IPS-18c (cell line): ENCODE results near the gene TJP2.
A peak's percentile ranks its signal among the peaks of the same experiment; 100 is the strongest.
"Not testable (repeated sequence)": the region's sequence is repeated elsewhere in the genome, so short reads cannot be mapped to it uniquely, and the experiment has no call there.

Source experiments
- H3K4me3 ChIP-seq: 2 replicates; pipeline ENCODE4 v1.7.0; 2013; ENCODE audit warnings: low read depth, mild to moderate bottlenecking, low read length, moderate library complexity; ENCODE audit not compliant: insufficient read depth
- H3K9me3 ChIP-seq: one replicate; pipeline ENCODE4 v1.6.1; 2013; ENCODE audit warnings: mild to moderate bottlenecking, low read length, moderate library complexity; ENCODE audit not compliant: control insufficient read depth, insufficient read depth

The TJP2 gene

DNA sequence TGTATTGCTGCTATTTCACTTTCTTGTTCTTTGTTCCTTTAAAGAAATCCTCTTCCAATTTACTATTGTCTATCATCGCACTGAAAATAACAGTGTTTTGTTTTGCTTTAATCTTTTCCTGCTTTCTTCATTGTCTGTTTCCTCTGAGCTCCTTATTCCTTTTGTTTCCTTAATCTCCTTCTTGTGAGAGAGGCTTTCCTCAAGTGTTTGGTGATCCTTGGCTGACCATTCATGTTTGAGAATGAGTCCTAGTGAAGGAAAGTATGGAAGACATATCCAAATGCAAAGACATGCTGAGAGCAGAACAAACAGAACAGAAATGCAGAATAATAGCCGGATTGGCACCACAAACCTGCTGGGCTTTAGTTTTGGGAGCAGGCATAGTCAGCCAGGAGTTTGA, 108.9 kb downstream of the TJP2 start:
- no peaks in the 10 kb centered on the region for H3K9me3 ChIP-seq
- H3K4me3 ChIP-seq: no peak overlapping the region

DNA sequence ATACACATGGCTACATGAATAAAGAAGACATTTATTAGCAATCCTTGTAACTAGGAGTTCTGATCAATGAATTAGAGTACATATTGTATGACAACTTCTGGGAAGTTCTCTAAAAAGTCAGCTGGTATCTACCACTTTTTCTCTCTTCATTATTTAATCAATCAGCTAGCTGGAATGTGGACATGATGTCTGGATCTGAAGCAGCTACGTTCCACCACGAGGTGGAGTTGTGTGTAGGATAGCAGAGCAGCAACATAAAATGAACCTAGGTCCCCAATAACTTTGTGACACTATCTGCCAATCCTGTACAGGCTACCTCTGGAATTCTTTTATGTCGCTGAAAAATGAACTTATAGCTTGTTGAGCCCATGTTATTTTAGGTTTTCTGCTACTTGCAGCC, 118.0 kb downstream of the TJP2 start:
- no peak overlapping the region for H3K4me3 ChIP-seq
- no peaks in the 10 kb centered on the region for H3K9me3 ChIP-seq

DNA sequence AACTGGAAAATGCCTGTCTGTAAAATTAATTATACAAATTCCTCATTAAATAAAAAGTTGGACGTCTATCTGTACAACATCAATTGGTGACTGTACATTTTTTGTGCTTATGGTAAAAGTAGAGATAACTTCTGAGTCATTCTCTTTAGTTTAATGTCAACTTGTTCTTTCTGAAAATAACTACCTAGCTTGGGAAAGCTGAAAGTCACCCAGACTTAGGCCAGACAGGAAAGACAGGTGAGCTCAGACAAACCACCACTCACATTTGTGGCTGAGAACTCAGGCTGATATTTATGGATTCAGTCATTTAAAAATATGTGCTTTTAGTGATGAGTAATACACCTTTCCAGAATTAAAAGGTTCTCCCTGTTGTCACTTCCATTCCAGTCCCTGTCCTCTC, 119.1 kb downstream of the TJP2 start:
- H3K9me3 ChIP-seq: no peaks in the 10 kb centered on the region
- H3K4me3 ChIP-seq: no peak overlapping the region

DNA sequence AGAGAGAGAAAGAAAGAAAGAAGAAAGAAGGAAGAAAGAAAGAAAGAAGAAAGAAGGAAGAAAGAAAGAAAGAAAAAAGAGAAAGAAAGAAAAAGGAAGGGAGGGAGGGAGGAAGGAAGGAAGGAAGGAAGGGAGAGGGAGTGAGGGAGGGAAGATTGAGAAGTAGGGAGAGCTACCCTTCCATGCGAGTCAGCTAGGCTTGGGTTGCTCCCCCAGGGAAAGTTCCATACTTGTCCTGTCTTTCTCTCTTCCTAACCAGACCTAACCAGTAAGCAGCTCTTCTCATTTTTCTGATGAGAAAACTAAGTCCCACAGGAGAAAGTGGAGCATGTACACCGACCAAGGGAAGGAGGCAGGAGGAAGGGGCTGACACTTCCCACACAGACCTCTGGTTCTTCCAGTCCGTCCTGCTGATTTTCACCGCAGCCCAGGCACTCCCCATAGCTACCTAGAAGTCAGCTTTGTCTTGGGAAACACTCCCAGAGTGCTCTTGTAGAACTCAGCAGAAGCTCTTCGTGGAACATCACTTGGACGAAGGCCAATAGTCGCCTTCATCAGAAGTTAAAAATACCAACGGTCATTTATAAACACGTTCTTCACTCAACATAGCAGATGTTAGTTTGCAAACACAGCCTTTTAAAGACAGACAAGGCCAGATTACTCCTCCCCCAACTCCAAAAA, 121.9 kb downstream of the TJP2 start:
- Histone ChIP-seq H3K4me3 (no peak overlapping the region), H3K9me3 (no peaks in the 10 kb centered on the region)

DNA sequence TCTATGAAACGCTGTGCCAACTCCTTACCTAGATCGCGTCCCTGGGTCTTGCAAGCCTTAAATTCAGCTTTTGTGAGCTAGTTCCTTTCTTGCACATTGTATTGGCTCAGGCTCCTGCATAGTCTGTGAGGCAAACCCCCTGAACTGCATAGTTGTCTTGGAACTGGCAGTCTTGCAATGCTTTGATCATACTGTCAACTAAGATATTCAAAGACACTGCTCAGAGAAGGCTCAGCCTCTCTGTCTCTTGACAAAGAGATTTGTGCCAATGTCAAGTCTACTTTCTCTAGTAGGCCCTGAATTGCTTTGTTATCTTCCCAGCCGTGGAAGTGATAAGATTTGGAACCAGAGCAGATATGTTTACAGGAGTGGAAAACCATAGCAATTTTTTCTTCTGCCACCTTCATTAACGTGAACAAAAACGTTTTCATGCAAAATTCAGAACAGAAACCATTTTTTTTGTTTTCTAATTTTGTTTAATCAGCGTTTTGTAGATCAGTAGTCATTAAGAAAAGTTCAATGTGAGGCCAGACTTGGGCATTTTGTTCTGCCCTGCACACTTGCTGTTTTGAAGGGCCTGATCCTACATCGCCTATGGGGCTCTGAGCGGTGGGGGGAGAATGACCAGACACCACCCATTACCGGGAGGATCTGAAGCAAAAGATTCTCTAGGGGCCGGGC, 123.4 kb downstream of the TJP2 start:
- no peaks in the 10 kb centered on the region for H3K9me3 ChIP-seq
- no peak overlapping the region for H3K4me3 ChIP-seq

DNA sequence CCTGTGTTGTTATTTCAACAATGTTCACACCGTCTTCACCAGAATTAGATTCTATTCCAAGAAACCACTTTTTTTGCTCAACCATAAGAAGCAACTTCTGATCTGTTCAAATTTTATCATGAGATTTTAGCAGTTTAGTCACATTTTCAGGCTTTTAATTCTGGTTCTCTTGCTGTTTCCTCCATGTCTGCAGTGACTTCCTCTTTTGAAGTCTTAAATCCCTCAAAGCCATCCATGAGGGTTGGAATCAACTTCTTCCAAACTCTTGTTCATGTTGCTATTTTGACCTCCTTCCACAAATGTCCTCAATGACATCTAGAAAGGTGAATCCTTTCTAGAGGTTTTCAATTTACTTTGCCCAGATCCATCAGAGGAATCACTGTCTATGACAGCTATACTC, 125.2 kb downstream of the TJP2 start:
- Histone ChIP-seq H3K4me3 (no peak overlapping the region), H3K9me3 (no peaks in the 10 kb centered on the region)

DNA sequence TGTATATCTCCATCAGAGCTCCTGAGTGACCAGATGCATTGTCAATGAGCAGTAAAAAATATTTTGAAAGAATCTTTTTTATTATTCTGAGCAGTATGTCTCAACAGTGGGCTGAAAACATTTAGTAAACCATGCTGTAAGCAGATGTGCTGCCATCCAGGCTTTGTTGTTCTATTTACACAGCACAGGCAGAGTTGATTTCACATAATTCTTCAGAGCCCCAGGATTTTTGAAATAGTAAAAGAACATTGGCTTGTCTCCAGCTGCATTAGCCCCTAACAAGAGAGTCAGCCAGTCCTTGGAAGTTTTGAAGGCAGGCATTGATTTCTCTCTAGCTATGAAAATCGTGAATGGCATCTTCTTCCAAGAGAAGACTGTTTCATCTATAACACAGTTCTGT, 125.7 kb downstream of the TJP2 start:
- H3K9me3 ChIP-seq: no peaks in the 10 kb centered on the region

DNA sequence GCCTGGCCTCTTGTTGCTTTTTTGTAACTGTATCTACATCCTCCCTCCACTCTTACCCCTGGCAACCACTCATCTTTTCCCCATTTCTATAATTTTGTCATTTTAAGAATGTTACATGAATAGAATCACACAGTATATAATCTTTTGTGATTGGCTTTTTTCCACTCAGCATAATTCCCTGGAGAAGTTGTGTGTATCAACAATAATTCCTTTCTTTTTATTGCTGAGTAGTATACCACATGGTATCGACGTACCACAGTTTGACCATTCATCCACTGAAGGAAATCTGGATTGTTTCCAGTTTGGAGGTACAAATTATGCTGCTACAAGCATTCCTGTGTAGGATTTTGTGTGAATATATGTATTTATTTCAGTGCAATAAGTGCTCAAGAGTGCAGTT, 129.3 kb downstream of the TJP2 start:
- Histone ChIP-seq H3K4me3 (no peak overlapping the region), H3K9me3 (no peaks in the 10 kb centered on the region)

More for the DNA sequence above, 125.7 kb downstream of the TJP2 start:
- no peak overlapping the region for H3K4me3 ChIP-seq

DNA sequence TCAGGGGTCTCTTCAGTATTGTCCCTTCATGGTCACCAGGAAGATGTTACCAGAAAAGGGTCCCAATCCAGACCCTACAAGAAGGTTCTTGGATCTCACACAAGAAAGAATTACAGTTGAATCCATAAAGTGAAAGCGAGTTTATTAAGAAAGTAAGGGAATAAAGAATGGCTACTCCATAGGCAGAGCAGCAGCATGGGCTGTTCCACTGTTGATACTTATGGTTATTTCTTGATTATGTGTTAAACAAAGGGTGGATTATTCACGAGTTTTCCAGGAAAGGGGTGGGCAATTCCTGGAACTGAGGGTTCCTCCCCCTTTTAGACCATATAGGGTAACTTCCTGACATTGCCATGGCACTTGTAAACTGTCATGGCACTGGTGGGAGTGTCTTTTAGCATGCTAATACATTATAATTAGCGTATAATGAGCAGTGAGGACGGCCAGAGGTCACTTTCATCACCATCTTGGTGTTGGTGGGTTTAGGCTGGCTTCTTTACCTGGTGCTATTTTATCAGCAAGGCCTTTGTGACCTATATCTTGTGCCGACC, 132.9 kb downstream of the TJP2 start:
- not testable (repeated sequence) for H3K9me3 ChIP-seq, H3K4me3 ChIP-seq

DNA sequence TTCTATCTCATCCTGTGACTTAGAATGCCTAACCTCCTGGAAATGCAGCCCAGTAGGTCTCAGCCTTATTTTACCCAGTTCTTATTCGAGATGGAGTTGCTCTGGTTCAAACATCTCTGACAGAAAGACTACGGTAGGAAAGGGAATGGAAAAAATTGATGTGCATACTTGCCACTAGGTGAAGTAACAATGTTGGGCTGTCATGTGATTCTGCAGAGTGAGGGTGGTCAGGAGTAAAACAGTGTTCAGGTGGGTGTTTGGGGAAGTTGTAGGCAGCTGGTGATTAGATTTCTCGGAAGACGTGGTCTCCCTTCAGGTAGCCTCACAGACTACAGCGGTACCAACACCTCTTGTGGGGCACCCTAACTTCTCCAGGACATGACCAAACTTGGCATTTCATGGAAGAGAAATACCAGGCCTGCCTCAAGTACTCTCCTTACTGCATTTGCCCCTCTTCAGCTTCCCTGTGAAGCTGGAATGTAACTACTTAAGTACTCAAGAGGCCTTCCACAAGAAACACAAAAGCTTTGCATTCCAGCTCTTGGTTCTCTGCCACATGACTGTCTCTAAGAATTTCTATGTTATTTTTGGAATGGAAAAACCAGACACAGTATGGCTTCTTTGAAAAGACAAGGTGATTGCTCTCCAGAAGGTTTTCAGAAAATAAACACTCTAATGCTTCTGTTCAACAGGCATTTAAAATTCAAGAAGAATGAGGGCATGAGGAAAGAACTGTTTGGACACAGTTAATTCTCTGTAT, 133.5 kb downstream of the TJP2 start:
- Histone ChIP-seq H3K4me3 (no peak overlapping the region), H3K9me3 (no peaks in the 10 kb centered on the region)

DNA sequence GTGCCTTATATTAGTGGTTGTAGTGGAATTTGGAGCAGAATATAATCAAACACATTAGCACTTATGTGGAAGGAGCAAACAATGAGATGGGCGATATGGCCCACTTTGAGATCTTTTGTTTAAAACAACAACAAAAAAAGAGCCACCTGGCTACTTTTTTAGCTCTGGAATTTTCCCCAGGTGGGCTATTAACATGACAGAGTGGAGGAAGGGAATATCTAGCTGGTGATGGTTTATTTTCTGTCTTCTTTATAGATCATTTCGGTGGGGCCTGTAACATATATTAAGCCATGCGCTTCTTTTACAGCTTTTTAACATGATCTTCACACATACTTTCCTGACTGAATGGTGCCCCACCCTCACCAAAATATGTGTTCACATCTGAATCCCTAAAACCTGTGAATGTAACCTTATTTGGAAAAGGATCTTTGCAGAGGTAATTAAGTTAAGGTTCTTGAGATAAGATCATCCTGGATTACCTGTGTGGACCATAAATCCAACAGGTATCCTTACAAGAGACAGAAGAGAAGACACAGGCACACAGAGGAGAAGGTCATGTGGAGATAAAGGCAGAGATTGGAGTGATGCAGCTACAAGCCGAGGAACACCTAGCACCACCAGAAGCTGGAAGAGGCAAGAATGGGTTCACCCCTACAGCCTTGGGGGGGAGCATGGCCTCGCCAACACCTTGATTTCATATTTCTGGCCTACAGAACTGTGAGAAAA, 134.3 kb downstream of the TJP2 start:
- Histone ChIP-seq H3K4me3 (no peak overlapping the region), H3K9me3 (peaks cover 5% of the 10 kb centered on the region)

DNA sequence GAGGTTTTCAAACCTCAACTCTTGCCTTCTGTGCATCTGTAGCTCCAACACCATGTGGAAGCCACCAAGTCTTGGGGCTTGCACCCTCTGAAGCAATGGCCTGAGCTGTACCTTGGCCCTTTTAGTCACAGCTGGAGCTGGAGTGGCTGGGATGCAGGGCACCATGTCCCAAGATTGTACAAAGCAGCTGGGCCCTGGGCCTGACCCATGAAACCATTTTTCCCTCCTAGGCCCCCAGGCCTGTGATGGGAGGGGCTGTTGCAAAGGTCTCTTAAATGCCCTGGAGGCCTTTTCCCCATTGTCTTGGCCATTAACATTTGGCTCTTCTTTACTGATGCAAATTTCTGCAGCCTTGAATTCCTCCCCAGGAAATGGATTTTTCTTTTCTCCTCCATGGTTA, 139.1 kb downstream of the TJP2 start:
- Histone ChIP-seq H3K4me3 (0 out of 2 replicates have a peak overlapping the region, but pooled peaks have one; percentile 3), H3K9me3 (peaks cover 17% of the 10 kb centered on the region)

DNA sequence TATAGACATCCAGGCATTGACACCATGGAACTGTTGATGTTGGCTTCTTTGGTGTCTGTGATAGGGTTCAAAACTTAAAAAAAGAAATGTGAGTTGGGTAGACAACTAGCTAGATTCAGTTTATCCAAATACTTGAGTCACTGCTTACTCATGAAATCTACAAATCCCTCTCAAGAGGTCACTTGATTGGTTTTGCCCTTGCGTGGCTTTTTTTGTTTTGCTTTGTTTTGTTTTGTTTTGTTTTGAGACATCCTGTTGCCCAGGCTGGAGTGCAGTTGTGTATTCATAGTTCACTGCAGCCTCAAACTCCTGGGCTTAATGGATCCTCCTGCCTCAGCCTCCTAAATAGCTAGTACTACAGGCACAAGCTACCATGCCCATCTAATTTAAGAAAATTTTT, 140.5 kb downstream of the TJP2 start:
- H3K4me3 ChIP-seq: no peak overlapping the region
- peaks cover 17% of the 10 kb centered on the region for H3K9me3 ChIP-seq

DNA sequence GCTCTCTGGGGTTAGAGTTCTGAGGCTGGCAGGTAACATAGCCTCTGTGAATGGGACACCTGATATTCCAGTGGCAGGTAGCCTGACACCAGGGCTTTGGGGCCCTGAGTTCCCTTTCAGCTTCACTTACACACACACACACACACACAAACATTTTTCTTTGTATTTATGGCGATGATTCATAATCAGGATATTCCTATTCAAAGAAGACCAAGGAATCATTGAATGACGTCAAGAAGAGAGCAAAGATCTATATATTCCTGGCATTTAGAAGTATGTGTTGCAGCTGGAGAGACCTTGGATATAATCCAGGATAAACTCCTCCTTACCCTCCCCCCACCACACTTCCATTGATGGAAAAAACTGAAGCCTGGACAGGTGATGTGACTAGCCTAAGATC, 143.0 kb downstream of the TJP2 start:
- Histone ChIP-seq H3K9me3 (peaks cover 19% of the 10 kb centered on the region), H3K4me3 (no peak overlapping the region)

DNA sequence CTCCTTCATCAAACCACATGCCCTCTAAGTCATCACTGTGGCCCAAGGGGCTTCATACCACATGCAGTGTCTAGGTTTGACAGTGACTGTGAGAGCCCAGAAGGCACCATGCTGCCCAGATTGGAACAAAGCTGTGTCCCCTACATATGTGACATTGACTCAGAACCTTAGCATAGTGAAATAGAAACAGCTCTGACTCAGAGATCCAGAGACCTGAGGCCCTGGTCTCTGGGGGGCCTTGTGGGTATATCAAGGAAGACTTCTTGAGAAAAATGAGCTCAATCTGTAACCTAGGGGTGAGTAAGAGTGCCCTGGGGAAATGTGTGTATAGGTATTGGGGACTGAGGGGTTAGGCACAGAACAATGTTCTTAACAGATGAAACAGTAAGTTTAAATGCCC, 143.8 kb downstream of the TJP2 start:
- Histone ChIP-seq H3K4me3 (no peak overlapping the region), H3K9me3 (peaks cover 18% of the 10 kb centered on the region)

DNA sequence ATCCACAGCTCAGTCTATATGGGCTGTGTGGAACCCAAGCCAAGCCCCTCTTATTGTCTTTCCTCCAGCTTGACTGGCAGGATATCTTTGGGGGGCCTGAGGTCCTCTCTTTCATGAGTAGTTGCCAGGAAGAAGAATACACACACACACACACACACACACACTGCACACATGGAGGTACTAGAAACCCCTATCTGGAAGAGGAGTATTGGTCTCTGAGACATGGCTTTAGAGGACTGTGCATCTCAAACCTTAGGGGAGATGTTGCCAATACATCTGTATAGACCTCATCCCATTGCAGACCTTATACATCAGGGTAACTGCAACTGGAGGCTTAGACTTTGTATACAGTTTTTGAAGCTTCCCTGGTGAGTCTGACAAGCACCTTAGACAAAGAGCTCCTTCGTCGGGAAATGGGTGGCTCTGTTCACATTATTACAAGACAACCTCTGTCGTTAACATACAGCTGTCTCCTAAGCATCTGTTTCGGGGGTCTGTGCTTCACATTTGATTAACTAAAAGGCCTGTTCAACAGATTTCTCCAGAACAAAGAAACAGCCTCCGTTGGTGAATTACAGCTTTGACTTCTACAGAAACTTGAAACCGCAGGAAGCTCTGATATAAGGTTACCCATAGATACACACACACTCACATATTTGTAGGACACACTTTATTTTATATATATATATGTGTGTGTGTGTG, 145.4 kb downstream of the TJP2 start:
- peaks cover 5% of the 10 kb centered on the region for H3K9me3 ChIP-seq
- H3K4me3 ChIP-seq: no peak overlapping the region

DNA sequence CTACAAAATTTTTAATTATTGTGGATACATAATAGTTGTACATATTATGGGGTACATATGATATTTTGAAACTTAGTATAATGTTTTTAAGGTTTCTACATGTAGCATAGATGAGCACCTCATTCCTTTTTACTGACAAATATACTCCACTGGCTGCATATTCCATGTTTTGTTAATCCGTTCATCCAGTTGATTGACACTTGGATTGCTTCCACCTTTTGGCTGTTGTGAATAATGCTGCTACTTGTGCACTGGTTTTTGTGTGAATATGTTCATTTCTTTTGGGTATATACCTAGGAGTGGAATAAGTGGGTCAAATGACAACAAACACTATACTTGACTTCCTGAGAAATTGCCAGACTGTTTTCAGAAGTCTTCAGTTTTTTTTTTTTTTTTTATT, 148.2 kb downstream of the TJP2 start:
- no peak overlapping the region for H3K4me3 ChIP-seq

More for the DNA sequence above, 148.2 kb downstream of the TJP2 start:
- H3K9me3 ChIP-seq: peaks cover 2% of the 10 kb centered on the region
